Measurements from ENCODE around the gene CMSS1. TPM values are rescaled to one million over a fixed set of nuclear protein-coding genes. Genes with fewer than 3 reads are reported as not detected.

Gene CMSS1
- total and polyA plus RNA-seq, 2 donors (not counting 1 experiment from before 2014, with no cell fraction given): 7.3 to 22.8 TPM

DNA sequence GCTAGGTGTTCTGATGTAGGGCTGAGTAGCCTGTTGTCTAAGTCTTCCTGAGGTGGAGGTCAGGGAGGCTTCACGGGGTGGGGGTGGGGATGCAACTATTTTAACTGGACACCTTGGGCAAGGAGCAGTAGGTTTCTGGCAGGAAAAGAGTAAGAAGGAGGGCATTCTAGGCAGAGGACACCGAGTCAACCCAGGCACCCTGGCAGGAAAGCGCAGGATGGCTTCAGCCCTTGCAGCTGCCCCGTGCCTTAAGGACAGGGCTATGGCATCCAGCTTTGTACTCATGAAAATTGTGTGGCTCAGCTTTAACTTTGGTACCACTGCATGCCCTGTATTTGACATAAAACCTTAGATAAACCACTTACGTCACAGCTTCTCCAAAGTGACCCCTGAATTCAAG is 303.0 kb downstream of the CMSS1 start:
- Histone ChIP-seq H3K9ac (ENCODE audit: low read length) (no peak overlapping the region), H3K4me3 (ENCODE audit: control extremely low read depth in 1 of 5, extremely low read depth in 1 of 5, insufficient read depth in 1 of 5, low read depth in 2 of 5, low read length in 4 of 5) (no peak overlapping the region), H3K4me1 (ENCODE audit: control insufficient read depth in 2 of 2, insufficient read depth in 2 of 2, low read length in 2 of 2) (no peaks in the 10 kb centered on the region), H3K36me3 (replicated peaks in 1 of 2; ENCODE audit: control extremely low read depth in 1 of 2, control insufficient read depth in 1 of 2, extremely low read depth in 1 of 2, insufficient read depth in 2 of 2, low read length in 1 of 2) (no peaks in the 10 kb centered on the region), H3K27me3 (replicated peaks in 1 of 4; ENCODE audit: control extremely low read depth in 1 of 4, control insufficient read depth in 3 of 4, insufficient read depth in 4 of 4, low read length in 3 of 4) (no peaks in the 10 kb centered on the region), H4K20me1 (ENCODE audit: control insufficient read depth, insufficient read depth, low read length, poor library complexity, severe bottlenecking) (no peaks in the 10 kb centered on the region), H3K79me2 (ENCODE audit: control insufficient read depth, insufficient read depth, low read length) (no peaks in the 10 kb centered on the region), H2AFZ (ENCODE audit: insufficient read depth, low read depth, low read length, poor library complexity, severe bottlenecking) (no peak overlapping the region), H3K9me3 (ENCODE audit: control extremely low read depth in 1 of 3, control insufficient read depth in 2 of 3, insufficient read depth in 1 of 3, low read length in 2 of 3) (no peaks in the 10 kb centered on the region), H3K27ac (ENCODE audit: low read length in 2 of 2) (no peak overlapping the region), H3K4me2 (replicated peaks; ENCODE audit: low read depth, low read length, poor library complexity, severe bottlenecking) (no peak overlapping the region)
- DNase-seq: no peak
- 100% methylated on average over 5 of the region's 5 CpGs for WGBS (ENCODE audit: insufficient coverage)
- no peaks in the 10 kb centered on the region for H3K4me1 Mint-ChIP-seq
- H3K4me3 Mint-ChIP-seq: no peak overlapping the region
- H3K27me3 Mint-ChIP-seq: no peaks in the 10 kb centered on the region
- TF ChIP-seq EZH2 (IDR thresholded peaks at IDR 0.05; ENCODE audit: borderline replicate concordance, insufficient read depth, low read depth, low read length, poor library complexity, severe bottlenecking): no peak
- TF ChIP-seq, protein P1, sequence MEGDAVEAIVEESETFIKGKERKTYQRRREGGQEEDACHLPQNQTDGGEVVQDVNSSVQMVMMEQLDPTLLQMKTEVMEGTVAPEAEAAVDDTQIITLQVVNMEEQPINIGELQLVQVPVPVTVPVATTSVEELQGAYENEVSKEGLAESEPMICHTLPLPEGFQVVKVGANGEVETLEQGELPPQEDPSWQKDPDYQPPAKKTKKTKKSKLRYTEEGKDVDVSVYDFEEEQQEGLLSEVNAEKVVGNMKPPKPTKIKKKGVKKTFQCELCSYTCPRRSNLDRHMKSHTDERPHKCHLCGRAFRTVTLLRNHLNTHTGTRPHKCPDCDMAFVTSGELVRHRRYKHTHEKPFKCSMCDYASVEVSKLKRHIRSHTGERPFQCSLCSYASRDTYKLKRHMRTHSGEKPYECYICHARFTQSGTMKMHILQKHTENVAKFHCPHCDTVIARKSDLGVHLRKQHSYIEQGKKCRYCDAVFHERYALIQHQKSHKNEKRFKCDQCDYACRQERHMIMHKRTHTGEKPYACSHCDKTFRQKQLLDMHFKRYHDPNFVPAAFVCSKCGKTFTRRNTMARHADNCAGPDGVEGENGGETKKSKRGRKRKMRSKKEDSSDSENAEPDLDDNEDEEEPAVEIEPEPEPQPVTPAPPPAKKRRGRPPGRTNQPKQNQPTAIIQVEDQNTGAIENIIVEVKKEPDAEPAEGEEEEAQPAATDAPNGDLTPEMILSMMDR (IDR thresholded peaks at IDR 0.05): no peak
- intact Hi-C loops (cut with micrococcal nuclease): no loop called here
- no peaks in the 10 kb centered on the region for H3K9me3 Mint-ChIP-seq (ENCODE audit: insufficient read depth)
- CTCF ChIA-PET: interaction anchor here (0.8 kb wide), 1 partner anchor 10 kb away, joined by 3 read pairs; no protein-coding TSS in a partner anchor
- POLR2A ChIA-PET: no interaction called here
- ATAC-seq (ENCODE audit: low read depth): no peak
- no peak overlapping the region for H3K27ac Mint-ChIP-seq

DNA sequence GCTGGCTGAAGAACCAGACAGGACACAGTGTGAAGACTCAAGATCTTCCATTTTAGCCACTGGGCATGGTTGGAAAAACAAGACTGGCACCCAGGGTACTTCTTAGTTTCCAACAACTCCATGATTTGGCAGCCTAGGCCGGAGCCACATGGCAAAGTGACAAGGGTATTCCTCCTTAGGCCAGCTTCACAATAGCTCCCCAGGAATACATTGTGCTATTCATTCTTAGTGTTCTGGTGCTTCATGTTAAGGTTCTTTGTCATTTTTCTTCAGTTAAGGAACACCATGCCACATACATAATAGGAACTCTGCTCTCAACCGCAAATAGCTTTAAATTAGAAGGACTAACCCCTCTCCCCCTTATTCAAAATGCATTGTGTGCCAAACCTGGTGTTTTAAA is 304.7 kb downstream of the CMSS1 start:
- intact Hi-C loops (cut with micrococcal nuclease): no loop called here
- no peak overlapping the region for H3K27ac Mint-ChIP-seq
- no peaks in the 10 kb centered on the region for H3K27me3 Mint-ChIP-seq
- Histone ChIP-seq H3K4me2 (replicated peaks; ENCODE audit: low read depth, low read length, poor library complexity, severe bottlenecking) (no peak overlapping the region), H3K27me3 (replicated peaks in 1 of 4; ENCODE audit: control extremely low read depth in 1 of 4, control insufficient read depth in 3 of 4, insufficient read depth in 4 of 4, low read length in 3 of 4) (no peaks in the 10 kb centered on the region), H3K4me3 (ENCODE audit: control extremely low read depth in 1 of 5, extremely low read depth in 1 of 5, insufficient read depth in 1 of 5, low read depth in 2 of 5, low read length in 4 of 5) (no peak overlapping the region), H3K9ac (ENCODE audit: low read length) (no peak overlapping the region), H2AFZ (ENCODE audit: insufficient read depth, low read depth, low read length, poor library complexity, severe bottlenecking) (no peak overlapping the region), H4K20me1 (ENCODE audit: control insufficient read depth, insufficient read depth, low read length, poor library complexity, severe bottlenecking) (no peaks in the 10 kb centered on the region), H3K9me3 (ENCODE audit: control extremely low read depth in 1 of 3, control insufficient read depth in 2 of 3, insufficient read depth in 1 of 3, low read length in 2 of 3) (no peaks in the 10 kb centered on the region), H3K36me3 (replicated peaks in 1 of 2; ENCODE audit: control extremely low read depth in 1 of 2, control insufficient read depth in 1 of 2, extremely low read depth in 1 of 2, insufficient read depth in 2 of 2, low read length in 1 of 2) (no peaks in the 10 kb centered on the region), H3K4me1 (ENCODE audit: control insufficient read depth in 2 of 2, insufficient read depth in 2 of 2, low read length in 2 of 2) (no peaks in the 10 kb centered on the region), H3K27ac (ENCODE audit: low read length in 2 of 2) (no peak overlapping the region), H3K79me2 (ENCODE audit: control insufficient read depth, insufficient read depth, low read length) (no peaks in the 10 kb centered on the region)
- 80% methylated on average over 1 of the region's 2 CpGs for WGBS (ENCODE audit: insufficient coverage)
- DNase-seq (no peak), ATAC-seq (ENCODE audit: low read depth) (no peak)
- POLR2A ChIA-PET: no interaction called here
- CTCF ChIA-PET: no interaction called here
- H3K4me3 Mint-ChIP-seq: no peak overlapping the region
- H3K9me3 Mint-ChIP-seq (ENCODE audit: insufficient read depth): no peaks in the 10 kb centered on the region
- TF ChIP-seq EZH2 (IDR thresholded peaks at IDR 0.05; ENCODE audit: borderline replicate concordance, insufficient read depth, low read depth, low read length, poor library complexity, severe bottlenecking): no peak
- TF ChIP-seq, protein P1 (IDR thresholded peaks at IDR 0.05): no peak
- H3K4me1 Mint-ChIP-seq: no peaks in the 10 kb centered on the region

All from B cell (primary cell).